H9 (cell line): ENCODE results near the gene PBOV1. TPM values are rescaled to one million over a fixed set of nuclear protein-coding genes. Genes with fewer than 3 reads are reported as not detected.

Source experiments
- DNase-seq: peaks from one replicate; pipeline ENCODE4 v3.0.0-alpha.2; 2017
- H2AFZ ChIP-seq: one replicate; pipeline ENCODE4 v1.6.1; 2013; ENCODE audit warnings: mild to moderate bottlenecking, low read length, control low read depth, moderate library complexity
- H2AK5ac ChIP-seq: 2 replicates; pipeline ENCODE4 v1.6.1; 2013; ENCODE audit warnings: low read length, control low read depth, mixed read lengths; ENCODE audit not compliant: insufficient read length
- H2BK120ac ChIP-seq: one replicate; pipeline ENCODE4 v1.6.1; 2013; ENCODE audit warnings: low read depth, mild to moderate bottlenecking, low read length, control low read depth, inconsistent platforms; ENCODE audit not compliant: poor library complexity, severe bottlenecking
- H2BK12ac ChIP-seq: 2 replicates; pipeline ENCODE4 v1.6.1; 2013; ENCODE audit warnings: low read length, control low read depth, mixed read lengths, low read depth; ENCODE audit not compliant: insufficient read length
- H2BK15ac ChIP-seq: 2 replicates; pipeline ENCODE4 v1.6.1; 2013; ENCODE audit warnings: low read depth, low read length, control low read depth
- H2BK20ac ChIP-seq: one replicate; pipeline ENCODE4 v1.6.1; 2013; ENCODE audit warnings: low read depth, mild to moderate bottlenecking, low read length, control low read depth, inconsistent platforms; ENCODE audit not compliant: poor library complexity, severe bottlenecking
- H2BK5ac ChIP-seq: 2 replicates; pipeline ENCODE4 v1.6.1; 2013; ENCODE audit warnings: low read length, control low read depth, mixed read lengths; ENCODE audit not compliant: insufficient read length
- H3K14ac ChIP-seq: 2 replicates; pipeline ENCODE4 v1.6.1; 2013; ENCODE audit warnings: low read length, control low read depth; ENCODE audit not compliant: insufficient read depth
- H3K18ac ChIP-seq: 2 replicates; pipeline ENCODE4 v1.6.1; 2013; ENCODE audit warnings: low read depth, mild to moderate bottlenecking, mixed read lengths, low read length, control low read depth; ENCODE audit not compliant: insufficient read length
- H3K23ac ChIP-seq: 2 replicates; pipeline ENCODE4 v1.6.1; 2013; ENCODE audit warnings: low read length, control low read depth, mixed read lengths, low read depth; ENCODE audit not compliant: insufficient read length
- H3K23me2 ChIP-seq: 2 replicates; pipeline ENCODE4 v1.6.1; 2013; ENCODE audit warnings: low read depth, mild to moderate bottlenecking, mixed read lengths, low read length, control low read depth; ENCODE audit not compliant: insufficient read length, poor library complexity, severe bottlenecking
- H3K27ac ChIP-seq: 2 replicates; pipeline ENCODE4 v1.5.1; 2013; ENCODE audit warnings: low read length, control low read depth, mixed read lengths, low read depth; ENCODE audit not compliant: insufficient read length
- H3K27me3 ChIP-seq: 2 replicates; pipeline ENCODE4 v1.6.1; 2013; ENCODE audit warnings: low read length, control low read depth, inconsistent platforms; ENCODE audit not compliant: insufficient read depth
- H3K4ac ChIP-seq: 2 replicates; pipeline ENCODE4 v1.6.1; 2013; ENCODE audit warnings: low read depth, mild to moderate bottlenecking, control low read depth, inconsistent platforms, low read length, moderate library complexity
- H3K4me1 ChIP-seq: 2 replicates; pipeline ENCODE4 v1.6.1; 2013; ENCODE audit warnings: low read length, control low read depth, inconsistent platforms; ENCODE audit not compliant: insufficient read depth
- H3K4me2 ChIP-seq: 2 replicates; pipeline ENCODE4 v1.6.1; 2013; ENCODE audit warnings: low read length, control low read depth, mixed read lengths; ENCODE audit not compliant: insufficient read length, insufficient read depth
- H3K56ac ChIP-seq: 2 replicates; pipeline ENCODE4 v1.6.1; 2013; ENCODE audit warnings: low read depth, mild to moderate bottlenecking, mixed read lengths, low read length, control low read depth; ENCODE audit not compliant: insufficient read length
- H3K79me1 ChIP-seq: 2 replicates; pipeline ENCODE4 v1.6.1; 2013; ENCODE audit warnings: low read depth, mild to moderate bottlenecking, moderate library complexity, low read length, control low read depth, inconsistent platforms; ENCODE audit not compliant: insufficient read depth, poor library complexity, severe bottlenecking
- H3K79me2 ChIP-seq: 2 replicates; pipeline ENCODE4 v1.6.1; 2013; ENCODE audit warnings: low read length, control low read depth, inconsistent platforms; ENCODE audit not compliant: insufficient read depth
- H3K9ac ChIP-seq: 2 replicates; pipeline ENCODE4 v1.6.1; 2013; ENCODE audit warnings: low read length, control low read depth, mixed read lengths; ENCODE audit not compliant: insufficient read length; ENCODE audit errors: extremely low read depth
- H3K9me3 ChIP-seq: one replicate; pipeline ENCODE4 v1.6.1; 2013; ENCODE audit warnings: low read depth, low read length, inconsistent platforms; ENCODE audit not compliant: control insufficient read depth
- H3T11ph ChIP-seq: one replicate; pipeline ENCODE4 v1.6.1; 2013; ENCODE audit warnings: mild to moderate bottlenecking, low read length, control low read depth, inconsistent platforms
- H4K20me1 ChIP-seq: one replicate; pipeline ENCODE4 v1.6.1; 2013; ENCODE audit not compliant: control insufficient read depth, insufficient read length, insufficient read depth
- H4K5ac ChIP-seq: 2 replicates; pipeline ENCODE4 v1.6.1; 2013; ENCODE audit warnings: low read depth, mild to moderate bottlenecking, mixed read lengths, low read length, control low read depth; ENCODE audit not compliant: insufficient read length
- H4K8ac ChIP-seq: replicated peaks from 2 replicates; pipeline ENCODE4 v1.6.1; 2013; ENCODE audit warnings: low read length, control low read depth, mixed read lengths, low read depth; ENCODE audit not compliant: insufficient read length
- H4K91ac ChIP-seq: 2 replicates; pipeline ENCODE4 v1.6.1; 2013; ENCODE audit warnings: low read depth, mild to moderate bottlenecking, moderate library complexity, mixed read lengths, low read length, control low read depth; ENCODE audit not compliant: insufficient read length
- H3K27ac Mint-ChIP-seq, 3 experiments: 2 replicates in 2 of 3; 3 replicates in 1 of 3; pipeline ENCODE4 v1.8.0; 2020 to 2021; ENCODE audit warnings: mixed read lengths in 3 of 3, mild to moderate bottlenecking in 1 of 3, moderate library complexity in 1 of 3
- H3K27me3 Mint-ChIP-seq: 2 replicates; pipeline ENCODE4 v1.8.0; 2021; ENCODE audit warnings: low read depth, mild to moderate bottlenecking, moderate library complexity, mixed read lengths
- H3K36me3 Mint-ChIP-seq, 3 experiments: 2 replicates in 2 of 3; 3 replicates in 1 of 3; pipeline ENCODE4 v1.8.0; 2020 to 2021; ENCODE audit warnings: low read depth in 3 of 3, mixed read lengths in 3 of 3; ENCODE audit not compliant: insufficient read depth in 1 of 3
- H3K4me1 Mint-ChIP-seq, 2 experiments: 2 replicates each; pipeline ENCODE4 v1.8.0; 2020; ENCODE audit warnings: mixed read lengths in 2 of 2
- H3K4me3 Mint-ChIP-seq, 2 experiments: 2 replicates in 1 of 2; 3 replicates in 1 of 2; pipeline ENCODE4 v1.8.0; 2020 to 2021; ENCODE audit warnings: mild to moderate bottlenecking in 2 of 2, mixed read lengths in 2 of 2, moderate library complexity in 1 of 2
- H3K9me3 Mint-ChIP-seq, 2 experiments: 2 replicates in 1 of 2; 3 replicates in 1 of 2; pipeline ENCODE4 v1.8.0; 2020; ENCODE audit warnings: mild to moderate bottlenecking in 2 of 2, mixed read lengths in 2 of 2, moderate library complexity in 1 of 2
- WGBS: extraction: QIAGEN DNeasy Blood & Tissue Kit; methylation state at CpG from one replicate; pipeline ENCODE4 v1.1.7; 2013; ENCODE audit warnings: missing lambda C conversion rate, low lambda C conversion rate, mixed read lengths; ENCODE audit not compliant: insufficient read length; ENCODE audit errors: extremely low coverage; 5-methylcytosine and 5-hydroxymethylcytosine counted together
- total RNA-seq: library from RNA; stranded (reverse); gene quantifications from 2 replicates; pipeline ENCODE4 v1.2.1, GENCODE V29; 2021
- TF ChIP-seq, protein P1 (sequence below): fragments of 200-600 bp; sonication (generic); conservative IDR thresholded peaks from 3 replicates; pipeline ENCODE4 v1.8.0; 2021; ENCODE audit warnings: antibody characterized with exemption, mild to moderate bottlenecking

The PBOV1 gene
- total RNA-seq, 1 experiment from 2014 or later = not detected

- H3K56ac ChIP-seq = no peak overlapping the region
- H4K8ac ChIP-seq = no peak overlapping the region
- H2BK120ac ChIP-seq = no peak overlapping the region
- H4K20me1 ChIP-seq = no peaks in the 10 kb centered on the region
- H2BK15ac ChIP-seq = no peak overlapping the region
- H3K14ac ChIP-seq = no peak overlapping the region
- no peak overlapping the region for H2BK12ac ChIP-seq
- no peak overlapping the region for H3K23ac ChIP-seq
- Mint-ChIP-seq H3K27ac (no peak overlapping the region; a peak in 1 of 7 replicates), H3K27me3 (no peaks in the 10 kb centered on the region), H3K9me3 (no peaks in the 10 kb centered on the region), H3K4me1 (peaks cover 20 to 26% of the 10 kb centered on the region in 2 experiments), H3K4me3 (no peak overlapping the region), H3K36me3 (no peaks in the 10 kb centered on the region)
- WGBS = no CpG with 5 or more reads among the region's 8 CpGs
- H3K79me1 ChIP-seq = no peaks in the 10 kb centered on the region
- no peak overlapping the region for H2AFZ ChIP-seq
- no peaks in the 10 kb centered on the region for H3K9me3 ChIP-seq
- no peak overlapping the region for H3T11ph ChIP-seq
- no peak overlapping the region for H3K9ac ChIP-seq
- no peak overlapping the region for H3K18ac ChIP-seq
- no peak overlapping the region for H3K27ac ChIP-seq
- no peaks in the 10 kb centered on the region for H3K23me2 ChIP-seq
- no peak for DNase-seq
- no peak overlapping the region for H2BK20ac ChIP-seq
- H2BK5ac ChIP-seq = no peak overlapping the region
- no peak overlapping the region for H3K4me2 ChIP-seq
- TF ChIP-seq, protein P1, sequence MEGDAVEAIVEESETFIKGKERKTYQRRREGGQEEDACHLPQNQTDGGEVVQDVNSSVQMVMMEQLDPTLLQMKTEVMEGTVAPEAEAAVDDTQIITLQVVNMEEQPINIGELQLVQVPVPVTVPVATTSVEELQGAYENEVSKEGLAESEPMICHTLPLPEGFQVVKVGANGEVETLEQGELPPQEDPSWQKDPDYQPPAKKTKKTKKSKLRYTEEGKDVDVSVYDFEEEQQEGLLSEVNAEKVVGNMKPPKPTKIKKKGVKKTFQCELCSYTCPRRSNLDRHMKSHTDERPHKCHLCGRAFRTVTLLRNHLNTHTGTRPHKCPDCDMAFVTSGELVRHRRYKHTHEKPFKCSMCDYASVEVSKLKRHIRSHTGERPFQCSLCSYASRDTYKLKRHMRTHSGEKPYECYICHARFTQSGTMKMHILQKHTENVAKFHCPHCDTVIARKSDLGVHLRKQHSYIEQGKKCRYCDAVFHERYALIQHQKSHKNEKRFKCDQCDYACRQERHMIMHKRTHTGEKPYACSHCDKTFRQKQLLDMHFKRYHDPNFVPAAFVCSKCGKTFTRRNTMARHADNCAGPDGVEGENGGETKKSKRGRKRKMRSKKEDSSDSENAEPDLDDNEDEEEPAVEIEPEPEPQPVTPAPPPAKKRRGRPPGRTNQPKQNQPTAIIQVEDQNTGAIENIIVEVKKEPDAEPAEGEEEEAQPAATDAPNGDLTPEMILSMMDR = no peak
- H3K4me1 ChIP-seq = no peaks in the 10 kb centered on the region
- H4K5ac ChIP-seq = no peak overlapping the region
- H4K91ac ChIP-seq = no peak overlapping the region
- H3K27me3 ChIP-seq = no peaks in the 10 kb centered on the region
- H3K79me2 ChIP-seq = no peaks in the 10 kb centered on the region
- no peak overlapping the region for H2AK5ac ChIP-seq
- no peak overlapping the region for H3K4ac ChIP-seq
Observed at GRCh38 chr6:138227316-138227781, 9.1 kb upstream of the PBOV1 start.
